Keratinocyte (primary cell): ENCODE results near the gene SIX5. TPM values are rescaled to one million over a fixed set of nuclear protein-coding genes. Genes with fewer than 3 reads are reported as not detected.

Source experiments
- DNase-seq: peaks from one replicate; pipeline ENCODE4 v3.0.0-alpha.2; 2011; ENCODE audit warnings: low read depth, missing footprints, low spot score
- FAIRE-seq: peaks from 2 replicates; lab custom pipeline; 2011; peaks lifted over from hg19 to GRCh38; lab: Jason Lieb, UNC
- H2AFZ ChIP-seq: 2 replicates; pipeline ENCODE4 v1.6.0; 2012; ENCODE audit warnings: low read length, control low read depth, inconsistent platforms; ENCODE audit not compliant: control insufficient read depth
- H3K27ac ChIP-seq: 2 replicates; pipeline ENCODE4 v1.5.1; 2011; ENCODE audit warnings: low read length; ENCODE audit not compliant: control insufficient read depth, insufficient read depth
- H3K27me3 ChIP-seq: 3 replicates; pipeline ENCODE4 v1.6.0; 2011; ENCODE audit warnings: low read length; ENCODE audit not compliant: control insufficient read depth, insufficient read depth; ENCODE audit errors: extremely low read depth
- H3K36me3 ChIP-seq, 2 experiments: 2 replicates in 1 of 2; 3 replicates in 1 of 2; pipeline ENCODE4 v1.5.1; 2011; ENCODE audit warnings: low read length in 2 of 2, mild to moderate bottlenecking in 1 of 2; ENCODE audit not compliant: control insufficient read depth in 2 of 2, insufficient read depth in 2 of 2; ENCODE audit errors: extremely low read depth in 1 of 2
- H3K4me1 ChIP-seq: 3 replicates; pipeline ENCODE4 v1.5.1; 2011; ENCODE audit warnings: low read length; ENCODE audit not compliant: control insufficient read depth, insufficient read depth; ENCODE audit errors: extremely low read depth
- H3K4me2 ChIP-seq: 3 replicates; pipeline ENCODE4 v1.6.0; 2011; ENCODE audit warnings: low read depth, low read length; ENCODE audit not compliant: control insufficient read depth, insufficient read depth; ENCODE audit errors: extremely low read depth
- H3K4me3 ChIP-seq, 3 experiments: fragments of 200-600 bp in 1 of 3; sonication (generic) in 1 of 3; 2 replicates in 2 of 3; 3 replicates in 1 of 3; pipeline ENCODE4 v1.5.1; 2011 to 2016; ENCODE audit warnings: low read length in 3 of 3, mild to moderate bottlenecking in 3 of 3, control low read depth in 2 of 3, inconsistent platforms in 1 of 3, low read depth in 1 of 3, mixed read lengths in 1 of 3, mixed run types in 1 of 3, moderate library complexity in 1 of 3; ENCODE audit not compliant: control insufficient read depth in 2 of 3, insufficient read depth in 2 of 3; ENCODE audit errors: extremely low read depth in 1 of 3
- H3K79me2 ChIP-seq: 2 replicates; pipeline ENCODE4 v1.6.0; 2012; ENCODE audit warnings: low read length; ENCODE audit not compliant: control insufficient read depth, insufficient read depth
- H3K9ac ChIP-seq: 3 replicates; pipeline ENCODE4 v1.6.0; 2011; ENCODE audit warnings: low read length; ENCODE audit not compliant: control insufficient read depth, insufficient read depth; ENCODE audit errors: extremely low read depth
- H3K9me1 ChIP-seq: 3 replicates; pipeline ENCODE4 v1.6.0; 2011; ENCODE audit warnings: low read length; ENCODE audit not compliant: control insufficient read depth, insufficient read depth; ENCODE audit errors: extremely low read depth
- H3K9me3 ChIP-seq: 2 replicates; pipeline ENCODE4 v1.5.1; 2012; ENCODE audit warnings: low read depth, low read length; ENCODE audit not compliant: control insufficient read depth
- H4K20me1 ChIP-seq: 3 replicates; pipeline ENCODE4 v1.6.0; 2011; ENCODE audit warnings: low read length; ENCODE audit not compliant: control insufficient read depth, insufficient read depth; ENCODE audit errors: extremely low read depth
- CTCF ChIP-seq, 3 experiments: IDR thresholded peaks in 1 of 3; conservative IDR thresholded peaks in 1 of 3; optimal IDR thresholded peaks in 1 of 3; 2 replicates in 2 of 3; 3 replicates in 1 of 3; pipeline versions ENCODE3 to v1.5.1; 2011; ENCODE audit warnings: low read length in 3 of 3, mild to moderate bottlenecking in 3 of 3, moderate library complexity in 2 of 3, control low read depth in 1 of 3, inconsistent platforms in 1 of 3; ENCODE audit not compliant: insufficient read depth in 2 of 3; ENCODE audit errors: extremely low read depth in 1 of 3
- EZH2 ChIP-seq: IDR thresholded peaks from one replicate; pipeline ENCODE4 v1.6.1; 2012; ENCODE audit warnings: inconsistent platforms, mild to moderate bottlenecking, low read length, moderate library complexity
- dilution Hi-C: fragments of 300-500 bp; cut with MboI; formaldehyde crosslinking; loops from one replicate; pipeline ENCODE4 v1.7.0; 2020; ENCODE audit warnings: low sequenced_read_pairs; ENCODE audit not compliant: extremely low pct_ligation_motif_present
- polyA plus RNA-seq, 5 experiments: library from polyadenylated mRNA; depleted of rRNA in 3 of 5; stranded (reverse) in 3 of 5; stranded (forward) in 1 of 5; unstranded in 1 of 5; fragments of >200 nt; gene quantifications; 1 replicate in 1 of 5; 2 replicates in 3 of 5; 3 replicates in 1 of 5; pipeline versions ENCODE4 v1.2.1 to v1.2.3, GENCODE V29; 2011 to 2012; ENCODE audit warnings: missing spikeins in 2 of 5, low read depth in 1 of 5, low replicate concordance in 1 of 5

SIX5 gene
- polyA plus RNA-seq, 1 donor (not counting 4 experiments of a cell fraction or from before 2014, with no cell fraction given) = 1.3 TPM

- TF ChIP-seq CTCF (optimal IDR thresholded peaks at IDR 0.05 in 1 of 3, IDR thresholded peaks at IDR 0.05 in 1 of 3, conservative IDR thresholded peaks at IDR 0.05 in 1 of 3; ENCODE audit: extremely low read depth in 1 of 3, insufficient read depth in 2 of 3, low read length in 3 of 3) (no peak), EZH2 (no peak)
- no peak for FAIRE-seq
- dilution Hi-C loops = no loop called here
These were observed 9.1 kb upstream of the SIX5 start for GRCh38 chr19:45778010-45778661.

GRCh38 chr19:45777395-45777961 lies 8.4 kb upstream of the SIX5 start:
- H3K9me1 ChIP-seq = no peaks in the 10 kb centered on the region
- no peak overlapping the region for H3K27ac ChIP-seq
- no peaks in the 10 kb centered on the region for H3K27me3 ChIP-seq
- peaks cover 5 to 17% of the 10 kb centered on the region in 2 experiments for H3K36me3 ChIP-seq
- no peak overlapping the region for H3K9ac ChIP-seq
- no peaks in the 10 kb centered on the region for H3K9me3 ChIP-seq
- H2AFZ ChIP-seq = no peak overlapping the region
- H3K79me2 ChIP-seq = no peaks in the 10 kb centered on the region
- FAIRE-seq (no peak), DNase-seq (no peak)
- TF ChIP-seq CTCF (optimal IDR thresholded peaks at IDR 0.05 in 1 of 3, IDR thresholded peaks at IDR 0.05 in 1 of 3, conservative IDR thresholded peaks at IDR 0.05 in 1 of 3; ENCODE audit: extremely low read depth in 1 of 3, insufficient read depth in 2 of 3, low read length in 3 of 3) (no peak), EZH2 (no peak)
- H3K4me3 ChIP-seq = no peak overlapping the region
- dilution Hi-C loops = no loop called here
- H3K4me1 ChIP-seq = peaks cover 26% of the 10 kb centered on the region
- peaks cover 11% of the 10 kb centered on the region for H4K20me1 ChIP-seq
- H3K4me2 ChIP-seq = no peak overlapping the region

More at GRCh38 chr19:45778010-45778661, 9.1 kb upstream of the SIX5 start:
- Histone ChIP-seq H3K4me3 (no peak overlapping the region), H3K9me3 (no peaks in the 10 kb centered on the region), H2AFZ (no peak overlapping the region), H3K9ac (no peak overlapping the region), H3K79me2 (no peaks in the 10 kb centered on the region), H3K9me1 (no peaks in the 10 kb centered on the region), H3K27ac (no peak overlapping the region), H3K4me2 (no peak overlapping the region), H4K20me1 (peaks cover 10% of the 10 kb centered on the region), H3K27me3 (no peaks in the 10 kb centered on the region), H3K36me3 (peaks cover 5 to 15% of the 10 kb centered on the region in 2 experiments), H3K4me1 (peaks cover 31% of the 10 kb centered on the region)
- DNase-seq = no peak
